BE2C (cell line): ENCODE measurements around the gene RPS6KC1.

Experiments
- DNase-seq: peaks from one replicate; pipeline ENCODE4 v3.0.0-alpha.2; 2020
- H3K27me3 ChIP-seq: fragments of 250-450 bp; sonication (Bioruptor Pico); 2 replicates; pipeline ENCODE4 v1.5.1; 2020; ENCODE audit warnings: mild to moderate bottlenecking
- H3K36me3 ChIP-seq: fragments of 250-450 bp; sonication (Bioruptor Pico); 2 replicates; pipeline ENCODE4 v1.5.1; 2020; ENCODE audit warnings: mild to moderate bottlenecking
- H3K4me1 ChIP-seq: fragments of 250-450 bp; sonication (Bioruptor Pico); 2 replicates; pipeline ENCODE4 v1.5.1; 2020
- H3K4me3 ChIP-seq: 2 replicates; pipeline ENCODE4 v1.5.1; 2011; ENCODE audit warnings: low read depth, low read length
- H3K9me3 ChIP-seq: fragments of 250-450 bp; sonication (Bioruptor Pico); 2 replicates; pipeline ENCODE4 v1.5.1; 2020
- CTCF ChIP-seq: IDR thresholded peaks from 2 replicates; pipeline ENCODE4 v1.5.1; 2012; ENCODE audit warnings: mild to moderate bottlenecking, low read depth, low read length

The RPS6KC1 gene

GRCh38 chr1:213250041-213250440 lies 199.0 kb downstream of the RPS6KC1 start:
- no peaks in the 10 kb centered on the region for H3K27me3 ChIP-seq
- H3K9me3 ChIP-seq = no peaks in the 10 kb centered on the region
- no peak overlapping the region for H3K4me3 ChIP-seq
- no peaks in the 10 kb centered on the region for H3K36me3 ChIP-seq
- no peak for TF ChIP-seq CTCF
- peaks cover 12% of the 10 kb centered on the region for H3K4me1 ChIP-seq
- peak; percentile 7 for DNase-seq

GRCh38 chr1:213250446-213250845 lies 199.4 kb downstream of the RPS6KC1 start:
- no peak overlapping the region for H3K4me3 ChIP-seq
- H3K4me1 ChIP-seq = peaks cover 9% of the 10 kb centered on the region
- no peak for DNase-seq
- no peaks in the 10 kb centered on the region for H3K36me3 ChIP-seq
- H3K9me3 ChIP-seq = no peaks in the 10 kb centered on the region
- TF ChIP-seq CTCF = no peak
- no peaks in the 10 kb centered on the region for H3K27me3 ChIP-seq

- no peaks in the 10 kb centered on the region for H3K9me3 ChIP-seq
- no peaks in the 10 kb centered on the region for H3K36me3 ChIP-seq
- no peak for DNase-seq
- no peak overlapping the region for H3K4me3 ChIP-seq
- TF ChIP-seq CTCF = no peak
- peaks cover 7% of the 10 kb centered on the region for H3K4me1 ChIP-seq
- H3K27me3 ChIP-seq = no peaks in the 10 kb centered on the region
These were observed 200.9 kb downstream of the RPS6KC1 start for GRCh38 chr1:213251972-213252371.

GRCh38 chr1:213256438-213257087 lies 205.5 kb downstream of the RPS6KC1 start:
- no peaks in the 10 kb centered on the region for H3K4me1 ChIP-seq
- no peaks in the 10 kb centered on the region for H3K36me3 ChIP-seq
- DNase-seq = no peak
- no peaks in the 10 kb centered on the region for H3K9me3 ChIP-seq
- no peaks in the 10 kb centered on the region for H3K27me3 ChIP-seq
- H3K4me3 ChIP-seq = no peak overlapping the region
- TF ChIP-seq CTCF = no peak

GRCh38 chr1:213260311-213261075 lies 209.5 kb downstream of the RPS6KC1 start:
- H3K4me3 ChIP-seq = no peak overlapping the region
- H3K36me3 ChIP-seq = no peaks in the 10 kb centered on the region; the same call in 1 of the 2 replicates
- H3K4me1 ChIP-seq = no peaks in the 10 kb centered on the region
- no peaks in the 10 kb centered on the region for H3K27me3 ChIP-seq
- no peaks in the 10 kb centered on the region for H3K9me3 ChIP-seq
- DNase-seq = no peak
- TF ChIP-seq CTCF = no peak

- H3K4me1 ChIP-seq = no peaks in the 10 kb centered on the region
- no peak for TF ChIP-seq CTCF
- no peak overlapping the region for H3K4me3 ChIP-seq
- DNase-seq = no peak
- H3K27me3 ChIP-seq = no peaks in the 10 kb centered on the region
- no peaks in the 10 kb centered on the region for H3K9me3 ChIP-seq
- no peaks in the 10 kb centered on the region; the same call in 1 of the 2 replicates for H3K36me3 ChIP-seq
These were observed 213.5 kb downstream of the RPS6KC1 start for GRCh38 chr1:213264531-213264930.
